ENCODE measurements around the gene GARS1. TPM values are rescaled to one million over a fixed set of nuclear protein-coding genes. Genes with fewer than 3 reads are reported as not detected.
"Not testable (repeated sequence)": the region's sequence is repeated elsewhere in the genome, so short reads cannot be mapped to it uniquely, and the experiment has no call there.

Gene GARS1
- total RNA-seq, 1 donor from 2014 or later: 154 TPM

GRCh38 chr7:30562498-30562897, 32.2 kb upstream of the GARS1 start:
- TF ChIP-seq CTCF (conservative IDR thresholded peaks at IDR 0.05; ENCODE audit: low read depth, low read length): peak; percentile 18
- DNase-seq (ENCODE audit: low read depth): no peak
- H3K4me3 ChIP-seq (ENCODE audit: low read depth, low read length): no peak overlapping the region

GRCh38 chr7:30562909-30563308, 31.8 kb upstream of the GARS1 start:
- no peak for TF ChIP-seq CTCF (conservative IDR thresholded peaks at IDR 0.05; ENCODE audit: low read depth, low read length)
- H3K4me3 ChIP-seq (ENCODE audit: low read depth, low read length): no peak overlapping the region
- DNase-seq (ENCODE audit: low read depth): no peak

- DNase-seq (ENCODE audit: low read depth): no peak
- no peak overlapping the region for H3K4me3 ChIP-seq (ENCODE audit: low read depth, low read length)
- TF ChIP-seq CTCF (conservative IDR thresholded peaks at IDR 0.05; ENCODE audit: low read depth, low read length): no peak
Observed at GRCh38 chr7:30563326-30563942, 31.2 kb upstream of the GARS1 start.

- no peak overlapping the region for H3K4me3 ChIP-seq (ENCODE audit: low read depth, low read length)
- DNase-seq (ENCODE audit: low read depth): no peak
- TF ChIP-seq CTCF (conservative IDR thresholded peaks at IDR 0.05; ENCODE audit: low read depth, low read length): peak; percentile 83
Observed at GRCh38 chr7:30564243-30564892, 30.3 kb upstream of the GARS1 start.

- no peak for TF ChIP-seq CTCF (conservative IDR thresholded peaks at IDR 0.05; ENCODE audit: low read depth, low read length)
- H3K4me3 ChIP-seq (ENCODE audit: low read depth, low read length): no peak overlapping the region
- DNase-seq (ENCODE audit: low read depth): no peak
Observed at GRCh38 chr7:30566596-30566995, 28.1 kb upstream of the GARS1 start.

- H3K4me3 ChIP-seq (ENCODE audit: low read depth, low read length): no peak overlapping the region
- TF ChIP-seq CTCF (conservative IDR thresholded peaks at IDR 0.05; ENCODE audit: low read depth, low read length): no peak
- DNase-seq (ENCODE audit: low read depth): no peak
Observed at GRCh38 chr7:30567081-30567480, 27.6 kb upstream of the GARS1 start.

GRCh38 chr7:30570238-30570637, 24.4 kb upstream of the GARS1 start:
- not testable (repeated sequence) for H3K4me3 ChIP-seq (ENCODE audit: low read depth, low read length); DNase-seq (ENCODE audit: low read depth)
